Natural killer cell (primary cell): Measurements from ENCODE around the gene RCAN2. TPM values are rescaled to one million over a fixed set of nuclear protein-coding genes. Genes with fewer than 3 reads are reported as not detected.

ENCODE experiments used
- ATAC-seq, 3 donors: fragments of 150-1000 bp in 2 of 3; fragments of 200-7000 bp in 1 of 3; cut with Tn5 transposase; 1 replicate in 1 of 3; 2 replicates in 2 of 3; pipeline ENCODE4 v1.10.0; 2021; ENCODE audit warnings: mild to moderate bottlenecking in 2 of 3, moderate library complexity in 2 of 3
- DNase-seq, 2 donors: peaks; one replicate each; pipeline versions ENCODE4 v3.0.0 to v3.0.0-alpha.2; 2013 to 2021; ENCODE audit warnings: mixed read lengths in 1 of 2
- H3K27ac ChIP-seq: one replicate; pipeline ENCODE4 v1.5.1; 2013; ENCODE audit warnings: mild to moderate bottlenecking, low read length
- H3K27me3 ChIP-seq: one replicate; pipeline ENCODE4 v1.6.1; 2013; ENCODE audit warnings: low read length; ENCODE audit not compliant: control insufficient read depth, insufficient read depth
- H3K36me3 ChIP-seq: one replicate; pipeline ENCODE4 v1.6.1; 2013; ENCODE audit warnings: low read length; ENCODE audit not compliant: control insufficient read depth, insufficient read depth
- H3K4me1 ChIP-seq: one replicate; pipeline ENCODE4 v1.6.1; 2013; ENCODE audit warnings: low read length; ENCODE audit not compliant: control insufficient read depth, insufficient read depth
- H3K4me3 ChIP-seq: one replicate; pipeline ENCODE4 v1.5.1; 2013; ENCODE audit warnings: low read length
- H3K9me3 ChIP-seq: one replicate; pipeline ENCODE4 v1.6.1; 2013; ENCODE audit warnings: low read length; ENCODE audit not compliant: control insufficient read depth, insufficient read depth
- H3K27ac Mint-ChIP-seq, 2 donors: one replicate each; pipeline ENCODE4 v1.8.0; 2022; ENCODE audit warnings: mild to moderate bottlenecking in 2 of 2, mixed read lengths in 2 of 2, moderate library complexity in 1 of 2
- H3K27me3 Mint-ChIP-seq, 2 donors: one replicate each; pipeline ENCODE4 v1.8.0; 2022; ENCODE audit warnings: low read depth in 2 of 2, mixed read lengths in 2 of 2
- H3K36me3 Mint-ChIP-seq: one replicate; pipeline ENCODE4 v1.8.0; 2022; ENCODE audit warnings: mixed read lengths
- H3K4me1 Mint-ChIP-seq, 2 donors: one replicate each; pipeline ENCODE4 v1.8.0; 2022; ENCODE audit warnings: mixed read lengths in 2 of 2
- H3K4me3 Mint-ChIP-seq: one replicate; pipeline ENCODE4 v1.8.0; 2022; ENCODE audit warnings: mild to moderate bottlenecking, moderate library complexity, mixed read lengths
- H3K9me3 Mint-ChIP-seq, 2 donors: one replicate each; pipeline ENCODE4 v1.8.0; 2022; ENCODE audit warnings: mixed read lengths in 2 of 2
- WGBS: methylation state at CpG from one replicate; pipeline ENCODE4 v1.1.7; 2013; ENCODE audit warnings: missing lambda C conversion rate; ENCODE audit not compliant: insufficient coverage; 5-methylcytosine and 5-hydroxymethylcytosine counted together
- intact Hi-C: fragments of 100-400 bp; cut with micrococcal nuclease; formaldehyde crosslinking; loops from one replicate; pipeline ENCODE4 v1.14.2; 2022
- total RNA-seq, 4 donors: library from RNA; stranded (reverse); fragments of 120-200 nt in 1 of 4; gene quantifications; one replicate each; pipeline versions ENCODE4 v1.2.3 to v1.2.4, GENCODE V29; 2013 to 2022
- TF ChIP-seq, protein P1 (sequence below): fragments of 200-600 bp; IDR thresholded peaks from one replicate; pipeline ENCODE4 v1.8.0; 2022; ENCODE audit warnings: antibody characterized with exemption

Gene RCAN2
- total RNA-seq, 3 donors from 2014 or later (not counting 1 experiment from before 2014, with no cell fraction given) = 0.43 TPM; not detected in 2

- Mint-ChIP-seq H3K4me1 (no peaks in the 10 kb centered on the region), H3K4me3 (no peak overlapping the region), H3K27me3 (no peaks in the 10 kb centered on the region), H3K36me3 (no peaks in the 10 kb centered on the region), H3K27ac (no peak overlapping the region), H3K9me3 (no peaks in the 10 kb centered on the region)
- Histone ChIP-seq H3K27me3 (no peaks in the 10 kb centered on the region), H3K4me3 (no peak overlapping the region), H3K9me3 (no peaks in the 10 kb centered on the region), H3K36me3 (no peaks in the 10 kb centered on the region), H3K27ac (no peak overlapping the region), H3K4me1 (no peaks in the 10 kb centered on the region)
- WGBS = 97% methylated on average over 3 of the region's 5 CpGs
- ATAC-seq (no peak), DNase-seq (no peak)
- TF ChIP-seq, protein P1, sequence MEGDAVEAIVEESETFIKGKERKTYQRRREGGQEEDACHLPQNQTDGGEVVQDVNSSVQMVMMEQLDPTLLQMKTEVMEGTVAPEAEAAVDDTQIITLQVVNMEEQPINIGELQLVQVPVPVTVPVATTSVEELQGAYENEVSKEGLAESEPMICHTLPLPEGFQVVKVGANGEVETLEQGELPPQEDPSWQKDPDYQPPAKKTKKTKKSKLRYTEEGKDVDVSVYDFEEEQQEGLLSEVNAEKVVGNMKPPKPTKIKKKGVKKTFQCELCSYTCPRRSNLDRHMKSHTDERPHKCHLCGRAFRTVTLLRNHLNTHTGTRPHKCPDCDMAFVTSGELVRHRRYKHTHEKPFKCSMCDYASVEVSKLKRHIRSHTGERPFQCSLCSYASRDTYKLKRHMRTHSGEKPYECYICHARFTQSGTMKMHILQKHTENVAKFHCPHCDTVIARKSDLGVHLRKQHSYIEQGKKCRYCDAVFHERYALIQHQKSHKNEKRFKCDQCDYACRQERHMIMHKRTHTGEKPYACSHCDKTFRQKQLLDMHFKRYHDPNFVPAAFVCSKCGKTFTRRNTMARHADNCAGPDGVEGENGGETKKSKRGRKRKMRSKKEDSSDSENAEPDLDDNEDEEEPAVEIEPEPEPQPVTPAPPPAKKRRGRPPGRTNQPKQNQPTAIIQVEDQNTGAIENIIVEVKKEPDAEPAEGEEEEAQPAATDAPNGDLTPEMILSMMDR = no peak
- intact Hi-C loops = no loop called here
Measured at GRCh38 chr6:46199387-46199786, 291.9 kb downstream of the RCAN2 start.

DNA sequence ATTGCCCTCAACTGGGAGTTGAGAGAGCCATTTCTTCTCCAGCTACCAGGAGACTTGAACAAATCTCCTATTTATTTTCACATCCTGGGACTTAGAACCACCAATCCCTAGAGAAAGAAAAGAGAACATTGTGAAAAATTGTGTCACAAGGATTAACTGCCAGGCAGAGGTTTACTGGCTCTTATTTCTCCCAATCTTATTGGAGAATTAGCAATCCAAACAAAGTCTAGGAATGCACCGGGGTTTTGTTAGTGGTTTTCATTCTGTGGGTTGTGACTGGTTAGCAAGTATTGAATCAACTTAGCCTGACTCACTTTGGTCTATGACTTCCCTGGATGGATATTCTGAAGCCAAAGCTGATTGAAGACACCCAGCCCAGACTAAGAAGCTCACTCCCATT, 299.3 kb downstream of the RCAN2 start:
- intact Hi-C loops = no loop called here
- Mint-ChIP-seq H3K4me3 (no peak overlapping the region), H3K4me1 (no peaks in the 10 kb centered on the region), H3K36me3 (no peaks in the 10 kb centered on the region), H3K27me3 (peaks cover 0 to 4% of the 10 kb centered on the region in 2 donors), H3K27ac (no peak overlapping the region), H3K9me3 (no peaks in the 10 kb centered on the region)
- no peak overlapping the region for H3K27ac ChIP-seq
- WGBS = no CpG with 5 or more reads among the region's 1 CpG
- DNase-seq (no peak), ATAC-seq (no peak)
- H3K36me3 ChIP-seq = no peaks in the 10 kb centered on the region
- no peaks in the 10 kb centered on the region for H3K9me3 ChIP-seq
- no peaks in the 10 kb centered on the region for H3K4me1 ChIP-seq
- TF ChIP-seq, protein P1 = no peak
- no peak overlapping the region for H3K4me3 ChIP-seq
- H3K27me3 ChIP-seq = no peaks in the 10 kb centered on the region

- Mint-ChIP-seq H3K9me3 (no peaks in the 10 kb centered on the region), H3K27ac (no peak overlapping the region), H3K4me1 (no peaks in the 10 kb centered on the region), H3K27me3 (peaks cover 0 to 4% of the 10 kb centered on the region in 2 donors), H3K36me3 (no peaks in the 10 kb centered on the region), H3K4me3 (no peak overlapping the region)
- intact Hi-C loops = no loop called here
- no peaks in the 10 kb centered on the region for H3K36me3 ChIP-seq
- no peaks in the 10 kb centered on the region for H3K4me1 ChIP-seq
- no peak overlapping the region for H3K4me3 ChIP-seq
- TF ChIP-seq, protein P1 = no peak
- H3K27me3 ChIP-seq = no peaks in the 10 kb centered on the region
- DNase-seq (no peak), ATAC-seq (no peak)
- WGBS = 87% methylated on average over 4 of the region's 4 CpGs
- no peaks in the 10 kb centered on the region for H3K9me3 ChIP-seq
- H3K27ac ChIP-seq = no peak overlapping the region
Measured at GRCh38 chr6:46190889-46191288, 300.4 kb downstream of the RCAN2 start.

DNA sequence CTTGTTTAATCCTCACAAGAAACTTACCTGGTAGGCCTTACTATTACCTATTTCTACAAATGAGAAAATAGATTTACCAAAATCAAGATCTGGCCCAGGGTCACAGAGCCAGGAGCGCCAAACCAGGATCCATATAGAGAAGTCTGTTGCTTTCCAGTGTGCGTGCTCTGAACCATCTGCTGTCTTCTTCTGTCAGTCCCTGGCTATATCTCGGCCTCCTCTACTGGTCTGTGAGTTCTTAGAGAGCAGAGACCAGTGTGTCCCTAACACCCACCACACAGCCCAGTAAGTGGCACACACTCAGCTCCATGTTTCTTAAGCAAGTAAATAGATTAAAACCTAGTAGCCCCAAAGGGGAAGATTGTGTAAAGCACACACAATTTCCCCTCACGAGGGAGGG, 301.5 kb downstream of the RCAN2 start:
- Mint-ChIP-seq H3K4me1 (no peaks in the 10 kb centered on the region), H3K36me3 (no peaks in the 10 kb centered on the region), H3K27ac (no peak overlapping the region), H3K27me3 (peaks cover 6 to 8% of the 10 kb centered on the region in 2 donors), H3K9me3 (no peaks in the 10 kb centered on the region), H3K4me3 (no peak overlapping the region)
- Histone ChIP-seq H3K27ac (no peak overlapping the region), H3K9me3 (no peaks in the 10 kb centered on the region), H3K4me1 (no peaks in the 10 kb centered on the region), H3K36me3 (no peaks in the 10 kb centered on the region), H3K27me3 (no peaks in the 10 kb centered on the region), H3K4me3 (no peak overlapping the region)
- ATAC-seq = no peak
- WGBS = 94% methylated on average over 4 of the region's 4 CpGs
- no peak for DNase-seq
- TF ChIP-seq, protein P1 = no peak
- intact Hi-C loops = no loop called here
